NCI-H2171 treated with DMSO at 0.1 percent for 48 hours (cell line): ENCODE measurements around the gene ZBTB21.

Experiments used
- DNase-seq: peaks from one replicate; lab custom pipeline; 2025; lab: John Stamatoyannopoulos, UW

The ZBTB21 gene

DNA sequence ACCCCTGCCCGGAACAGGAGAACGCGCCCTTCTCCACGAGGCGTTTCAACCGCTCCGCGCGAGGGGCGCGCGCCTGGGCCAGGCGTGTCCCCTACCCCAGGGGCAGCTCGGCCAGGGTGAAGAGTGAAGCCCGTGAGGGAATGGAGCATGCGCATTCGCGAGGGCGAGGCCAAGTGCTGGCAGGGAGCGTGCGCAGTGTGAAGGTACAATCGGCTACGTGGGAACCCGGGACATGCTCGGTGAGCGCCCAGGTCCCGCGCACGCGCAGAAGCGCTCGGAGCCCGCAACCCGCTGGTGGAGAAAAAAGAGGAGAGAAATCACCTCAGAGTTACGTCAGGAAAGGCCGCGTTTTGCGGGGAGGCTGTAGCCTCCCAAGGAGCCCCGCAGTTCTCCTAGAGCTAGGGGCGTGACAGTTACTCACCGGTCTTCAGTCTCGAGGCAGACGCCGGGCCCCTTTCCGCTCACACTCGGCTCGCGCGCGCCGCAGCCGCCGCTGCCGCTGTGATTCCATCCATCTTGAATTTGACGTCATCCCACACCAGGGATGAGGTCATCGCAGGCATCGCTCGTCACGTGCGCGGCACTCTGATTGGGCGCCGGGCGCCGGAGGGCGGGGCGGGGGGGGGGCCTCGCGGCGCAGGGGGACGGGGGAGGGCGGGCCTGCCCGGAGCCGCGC, at the start of gene ZBTB21:
Gene ZBTB21 (minus strand): TSS at position 530 of the 676 bp plus-strand sequence. CDS start 16,265 bp downstream, outside the sequence.
- peak; percentile 97 for DNase-seq

DNA sequence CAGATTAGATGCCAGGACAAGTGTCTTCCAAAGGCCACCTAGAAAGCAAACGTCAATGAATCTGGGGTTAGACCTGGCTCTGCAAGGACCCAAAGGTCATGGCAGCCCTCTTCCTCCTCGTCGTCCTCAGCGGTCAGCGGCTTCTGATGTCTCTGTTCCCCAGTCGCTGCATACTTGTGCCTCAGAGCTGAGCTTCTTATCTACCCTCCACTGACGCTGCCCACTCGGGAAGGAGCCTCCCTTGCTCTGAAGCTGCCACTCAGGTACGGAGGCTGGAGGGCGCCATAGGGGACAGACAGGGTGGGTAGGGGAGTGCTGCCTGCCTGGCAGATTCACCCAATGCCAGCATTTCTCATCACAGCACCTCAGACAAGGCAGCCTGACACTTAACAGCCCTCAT, 49.6 kb upstream of the ZBTB21 start:
- DNase-seq = no peak

DNA sequence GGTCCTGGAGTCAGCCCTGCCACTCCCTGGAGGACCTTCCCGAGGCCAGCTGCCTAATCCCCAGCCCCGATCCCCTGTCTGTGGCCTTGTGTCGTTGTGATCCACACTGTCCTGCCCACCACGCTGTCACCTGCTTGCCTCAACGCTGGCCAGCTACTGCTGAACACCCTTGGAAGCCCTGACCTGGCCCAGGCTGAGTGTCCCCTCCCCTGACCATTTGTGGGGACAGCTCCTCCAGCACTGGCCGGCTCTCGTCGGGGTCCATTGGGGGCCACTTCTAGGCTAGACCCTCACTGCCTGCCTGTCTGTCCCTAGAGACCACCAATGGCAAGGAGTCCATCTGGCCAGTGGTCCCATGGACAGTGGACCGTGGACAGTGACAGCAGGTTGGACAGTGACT, 49.0 kb upstream of the ZBTB21 start:
- DNase-seq = no peak

DNA sequence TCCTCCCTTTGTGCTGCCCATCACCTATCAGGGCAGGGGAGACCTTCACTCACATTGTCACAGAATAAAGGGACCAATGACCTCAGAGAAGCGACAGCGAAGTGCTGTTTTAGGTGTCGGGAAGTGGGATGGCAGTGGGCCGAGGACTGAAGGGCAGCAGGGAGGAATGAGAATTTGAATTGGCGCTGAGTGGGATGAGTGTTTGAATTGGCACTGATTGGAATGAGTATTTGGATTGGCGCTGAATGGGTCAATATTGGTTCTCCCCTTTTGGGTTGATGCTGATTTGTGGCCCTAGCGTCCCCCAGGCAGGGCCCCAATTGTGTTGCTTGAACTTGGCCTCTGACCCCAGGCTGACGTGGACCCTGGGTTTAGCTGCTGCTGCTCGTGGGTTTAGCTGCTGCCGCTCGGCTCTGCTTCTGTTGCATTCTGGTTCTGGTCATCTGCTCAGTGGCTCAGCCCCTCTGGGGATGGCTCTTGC, 48.5 kb upstream of the ZBTB21 start:
- no peak for DNase-seq

DNA sequence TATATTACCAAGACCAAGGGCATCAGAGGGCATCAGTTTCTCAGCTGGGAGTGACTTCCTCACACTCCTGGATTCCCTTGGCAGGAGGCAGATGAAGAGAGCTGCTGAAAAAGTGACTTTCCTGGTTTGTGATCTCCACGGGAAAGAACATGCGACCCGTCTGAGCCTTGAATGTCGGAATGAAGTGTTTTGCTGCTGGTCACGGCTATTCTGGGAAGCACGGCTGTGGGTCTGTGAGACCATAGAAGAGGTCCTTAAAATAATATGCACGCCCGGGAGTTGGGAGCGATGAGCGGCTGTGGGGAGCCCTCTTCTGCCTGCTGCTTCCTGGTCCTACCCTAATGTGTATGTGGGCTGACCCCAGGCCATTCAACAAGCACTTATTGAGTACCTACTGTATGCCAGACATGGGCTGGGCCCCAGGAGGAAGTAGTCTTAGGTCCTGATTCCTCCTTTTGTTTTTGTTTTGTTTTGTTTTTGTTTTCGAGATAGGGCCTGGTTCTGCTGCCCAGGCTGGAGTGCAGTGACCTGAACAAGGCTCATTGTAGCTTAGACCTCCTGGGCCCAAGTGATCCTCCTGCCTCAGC, 47.8 kb upstream of the ZBTB21 start:
- DNase-seq = no peak

DNA sequence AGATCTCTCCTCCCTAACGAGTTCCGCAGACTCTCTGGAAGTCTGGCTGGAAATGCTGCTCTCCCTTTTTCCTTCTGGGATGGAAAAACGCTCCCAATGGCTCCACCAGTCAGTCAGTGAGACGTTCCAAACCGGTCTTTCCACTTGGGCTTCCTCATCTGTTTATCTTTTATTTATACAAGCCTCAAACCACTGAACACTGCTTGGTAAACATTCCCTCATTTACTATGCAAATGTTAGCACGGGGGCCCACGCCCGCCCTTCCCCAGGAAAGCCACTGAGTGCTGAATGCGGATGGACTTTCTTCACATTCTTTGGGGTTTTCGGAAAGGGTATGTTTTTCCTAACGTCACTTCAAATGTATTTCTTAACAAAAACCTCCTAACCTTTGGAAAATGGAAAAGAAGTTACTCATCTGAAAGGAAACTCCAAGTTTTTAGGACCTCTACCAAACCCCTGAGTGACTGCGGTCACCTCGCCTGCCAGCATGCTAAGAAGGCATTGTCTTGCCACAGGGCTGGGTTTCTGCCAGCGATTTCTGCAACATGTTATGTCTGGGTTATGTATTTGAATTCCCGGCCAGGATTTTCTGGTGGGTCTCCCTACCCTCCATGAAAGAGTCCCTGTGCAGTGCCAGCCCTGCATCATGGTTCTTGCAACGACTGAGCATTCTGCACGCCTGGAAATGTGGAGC, 47.0 kb upstream of the ZBTB21 start:
- DNase-seq = no peak

DNA sequence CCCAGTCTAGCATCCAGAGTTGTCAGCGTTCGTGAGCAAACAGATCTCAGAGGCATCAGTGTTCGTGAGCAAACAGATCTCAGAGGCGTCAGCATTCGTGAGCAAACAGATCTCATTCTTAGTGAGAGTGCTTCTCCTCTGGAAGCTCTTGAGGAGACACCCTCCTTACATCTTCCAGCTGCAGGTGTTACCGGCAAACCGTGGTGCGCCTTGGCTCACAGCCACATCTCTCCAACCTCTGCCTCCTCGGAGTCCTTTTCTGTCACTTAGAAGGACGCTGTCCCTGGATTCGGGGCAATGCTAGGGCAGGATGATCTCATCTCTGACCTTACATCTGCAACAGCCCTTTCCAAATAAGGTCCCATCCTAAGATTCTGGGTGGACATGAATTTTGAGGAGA, 46.3 kb upstream of the ZBTB21 start:
- DNase-seq = no peak

DNA sequence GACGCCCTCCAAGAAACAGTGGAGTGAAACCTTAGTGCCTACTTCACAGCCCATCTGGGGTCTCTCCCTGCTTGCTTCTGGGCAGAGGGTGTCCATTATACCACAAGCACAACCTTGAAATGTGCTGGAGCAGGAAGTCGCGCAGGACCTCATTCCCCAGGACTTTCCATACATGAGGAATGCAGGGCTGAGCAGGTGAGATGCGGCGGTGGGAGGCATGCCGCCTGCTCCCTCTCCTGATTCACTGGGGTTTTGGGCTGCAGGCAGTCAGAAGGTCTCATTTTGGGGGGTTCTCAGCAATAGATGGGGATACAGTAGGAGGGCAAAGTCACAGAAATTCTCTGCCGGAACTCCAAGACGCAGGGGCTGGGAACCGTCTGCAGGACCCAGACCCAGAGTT, 45.3 kb upstream of the ZBTB21 start:
- no peak for DNase-seq

DNA sequence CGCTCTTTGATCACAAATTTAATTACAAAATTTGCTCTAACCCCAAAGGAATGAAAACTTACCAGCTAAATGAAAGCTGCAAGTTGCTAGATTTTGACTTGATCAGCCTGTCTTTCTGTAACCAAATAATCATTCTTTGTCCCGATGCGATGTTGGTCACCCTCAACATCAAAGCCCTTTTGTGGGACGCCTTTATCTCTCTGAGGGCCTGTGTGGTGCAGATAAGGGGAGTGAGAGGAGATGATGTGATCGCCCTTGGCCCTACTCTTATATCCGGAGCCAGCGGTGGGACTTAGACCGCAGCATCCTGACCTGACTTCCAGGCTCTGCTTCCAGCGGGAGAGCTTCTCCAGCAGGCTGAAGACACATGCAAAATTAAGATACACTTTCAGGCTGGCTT, 41.6 kb upstream of the ZBTB21 start:
- DNase-seq = no peak

DNA sequence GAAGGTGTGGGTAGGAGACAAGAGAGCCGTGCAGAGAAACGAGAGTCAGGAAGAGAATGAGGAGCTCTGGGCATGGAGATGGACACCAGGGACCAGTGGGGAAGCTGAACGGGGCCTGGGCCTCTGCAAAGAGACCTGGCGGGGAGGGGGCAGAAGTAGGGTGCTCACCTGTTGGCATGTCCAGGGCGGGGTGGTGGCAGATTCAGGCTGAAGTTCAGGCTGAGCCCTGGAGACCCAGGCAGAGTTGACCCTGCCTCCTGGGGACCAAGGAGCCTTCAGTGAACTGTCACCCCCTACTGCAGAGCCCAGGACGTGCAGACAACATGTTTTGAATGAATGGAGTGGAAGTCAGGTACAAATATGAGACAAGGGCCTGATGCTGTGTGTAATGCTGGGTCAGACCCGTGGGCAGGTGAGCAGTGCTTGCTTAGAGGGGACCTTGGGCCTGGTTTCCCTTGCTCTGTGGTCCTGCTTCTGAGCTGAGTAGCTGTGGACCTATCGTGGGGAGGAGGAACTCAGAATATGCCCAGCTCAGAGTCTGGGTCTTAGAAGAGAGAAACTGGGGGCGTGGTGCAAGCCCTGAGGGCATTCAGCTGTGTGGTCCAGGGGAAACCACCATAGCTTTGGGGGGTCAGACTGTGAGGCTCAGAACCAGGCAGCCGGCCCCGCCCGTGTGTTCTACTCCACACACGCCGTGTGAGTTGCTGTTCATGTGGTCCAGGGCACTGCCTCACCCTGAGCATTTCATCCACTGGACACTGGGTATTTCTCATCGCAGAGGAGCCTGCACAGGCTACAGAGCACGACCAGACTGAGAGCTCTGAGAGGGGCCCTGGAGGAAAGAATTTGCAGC, 39.6 kb upstream of the ZBTB21 start:
- DNase-seq = no peak

DNA sequence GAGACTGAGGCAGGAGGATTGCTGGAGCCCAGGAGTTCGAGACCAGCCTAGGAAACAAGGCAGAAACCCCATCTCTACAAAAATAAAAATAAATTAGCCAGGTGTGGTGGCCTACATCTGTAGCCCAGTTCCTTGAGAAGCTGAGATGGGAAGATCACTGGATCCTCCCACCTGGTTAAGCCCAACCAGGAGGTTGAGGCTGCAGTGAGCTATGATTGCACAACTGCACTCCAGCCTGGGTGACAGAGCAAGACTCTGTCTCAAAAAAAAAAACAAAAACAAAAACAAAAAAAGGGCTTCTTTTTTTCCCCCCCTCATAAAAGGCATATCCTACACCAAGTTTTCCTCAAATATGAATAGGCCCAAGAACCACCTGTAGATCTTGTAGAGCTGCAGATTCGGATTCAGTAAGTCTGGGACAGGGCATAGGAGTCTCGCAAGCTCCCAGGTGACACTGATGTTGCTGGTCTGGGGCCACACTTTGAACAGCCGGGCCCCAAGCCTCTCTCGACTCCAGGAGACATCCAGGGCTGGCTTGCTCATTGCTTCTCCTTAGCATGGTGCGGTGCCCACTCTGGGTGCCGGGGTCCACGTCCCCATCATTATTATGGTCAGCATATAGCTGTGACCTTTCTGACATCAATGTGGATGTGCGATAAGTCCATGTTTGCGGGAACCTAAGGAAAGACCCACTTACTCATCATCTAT, 38.9 kb upstream of the ZBTB21 start:
- DNase-seq = no peak

DNA sequence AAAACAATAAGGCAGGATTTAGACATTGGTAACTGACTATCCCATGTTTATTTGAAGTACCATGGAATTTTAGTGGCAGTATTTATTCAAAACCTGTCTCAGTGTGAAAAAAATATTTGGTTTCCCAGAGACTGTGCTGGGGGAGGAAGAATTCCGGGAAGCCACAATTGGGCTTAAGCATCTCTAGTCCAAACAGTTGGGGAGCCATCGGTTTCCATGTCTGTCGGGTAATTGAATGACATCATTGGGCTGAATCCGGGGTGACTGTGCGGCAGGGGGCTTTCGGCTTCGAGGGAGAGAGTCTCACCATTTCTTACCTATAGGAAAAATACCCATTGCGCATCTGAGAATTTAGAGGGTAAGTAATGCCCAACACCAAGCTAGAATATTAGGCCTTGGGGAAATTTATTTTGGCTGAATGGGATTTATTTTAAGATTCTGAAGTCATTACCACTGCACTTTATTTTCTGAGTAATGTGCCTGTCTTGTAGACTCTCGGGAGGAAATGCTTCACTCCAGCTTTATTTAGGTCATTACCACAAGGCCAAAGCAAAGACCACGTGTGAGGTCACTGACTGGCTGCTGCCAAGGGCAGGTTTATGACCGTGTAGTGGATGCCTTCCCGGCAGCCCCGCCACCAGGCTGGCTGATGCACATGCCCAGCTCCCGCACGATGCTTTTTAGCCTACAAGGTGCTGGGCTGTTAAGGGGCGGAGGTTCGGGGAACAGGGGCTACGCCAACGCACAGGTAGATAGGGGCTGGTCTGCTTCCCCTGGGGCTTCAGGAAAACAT, 37.9 kb upstream of the ZBTB21 start:
- DNase-seq = no peak

DNA sequence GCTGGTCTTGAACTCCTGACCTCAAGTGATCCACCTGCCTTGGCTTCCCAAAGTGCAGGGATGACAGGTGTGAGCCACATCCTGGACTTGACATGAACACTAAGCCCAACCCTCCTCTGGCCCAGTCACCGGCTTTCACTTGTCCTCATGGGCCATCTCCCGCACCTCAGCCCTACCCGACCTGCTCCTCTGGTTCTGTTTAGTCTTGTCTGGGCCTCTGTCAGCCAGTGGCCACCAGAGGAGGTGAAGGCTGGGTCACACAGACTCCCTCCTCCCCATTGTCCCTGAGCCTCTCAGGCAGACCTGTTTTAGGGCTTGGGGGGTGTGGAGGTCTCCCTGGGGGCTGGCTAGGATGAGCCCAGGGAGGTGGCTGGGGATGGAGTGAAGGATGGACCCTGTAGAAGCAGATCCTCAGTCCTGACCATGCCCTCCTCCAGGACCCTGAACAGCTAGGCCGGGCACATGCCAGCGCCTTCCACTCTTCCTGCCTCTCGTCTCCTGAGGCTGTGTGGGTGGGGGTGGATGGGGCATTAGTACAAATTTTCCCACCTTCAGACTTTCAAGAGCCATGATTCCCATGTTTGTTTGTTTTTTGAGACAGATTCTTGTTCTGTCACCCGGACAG, 34.8 kb upstream of the ZBTB21 start:
- DNase-seq = no peak

DNA sequence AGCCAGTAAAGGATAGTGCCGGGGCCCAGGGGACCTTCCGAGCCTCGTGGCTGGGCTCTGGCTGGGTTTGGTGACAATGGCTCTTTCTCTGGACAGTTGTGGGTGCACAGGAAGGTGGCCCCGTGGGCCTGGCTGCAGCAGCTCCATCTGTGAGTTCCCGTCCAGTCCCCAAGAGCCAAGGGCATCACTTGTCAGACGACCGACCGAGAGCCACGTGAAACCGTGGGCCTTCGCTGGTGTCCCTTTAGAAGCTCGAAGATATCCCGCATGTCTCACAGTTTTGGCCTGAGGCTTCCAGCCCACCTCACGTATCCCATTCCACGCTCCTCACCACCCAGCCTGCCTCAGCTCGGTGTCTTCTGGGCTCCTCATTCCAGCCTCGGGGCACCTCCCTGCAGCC, 33.8 kb upstream of the ZBTB21 start:
- no peak for DNase-seq

DNA sequence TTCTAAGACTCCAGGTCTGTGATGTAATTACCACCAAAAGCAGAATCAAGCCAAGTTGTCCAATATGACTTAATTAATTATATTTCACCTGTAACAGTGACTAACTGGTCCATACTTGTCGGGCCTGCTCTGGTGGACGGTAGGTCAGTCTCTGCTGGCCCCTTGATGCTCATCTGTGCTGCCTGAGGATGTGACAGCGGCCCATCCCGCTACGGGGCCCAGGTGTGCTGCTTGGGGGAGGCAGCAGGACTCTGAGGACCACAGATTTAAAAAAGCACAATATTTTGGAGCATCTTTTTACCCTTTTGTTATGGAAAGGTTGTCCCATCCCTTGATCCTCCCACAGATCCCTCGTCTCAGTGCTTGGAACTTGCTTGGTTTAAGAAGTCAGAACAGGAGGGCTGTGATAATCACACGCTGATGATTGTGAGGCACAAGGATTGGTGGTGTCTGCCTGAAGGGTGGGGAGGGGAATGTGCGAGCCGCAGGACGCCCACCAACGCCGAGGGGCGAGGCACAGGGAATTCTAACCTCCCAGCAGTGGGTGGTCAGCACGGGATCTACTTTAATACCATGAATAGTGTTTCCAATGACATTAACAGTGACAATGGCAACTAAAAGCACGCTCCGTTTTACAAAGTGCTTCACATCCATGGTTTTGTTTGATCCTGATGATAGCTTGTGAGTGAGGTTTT, 33.2 kb upstream of the ZBTB21 start:
- no peak for DNase-seq

DNA sequence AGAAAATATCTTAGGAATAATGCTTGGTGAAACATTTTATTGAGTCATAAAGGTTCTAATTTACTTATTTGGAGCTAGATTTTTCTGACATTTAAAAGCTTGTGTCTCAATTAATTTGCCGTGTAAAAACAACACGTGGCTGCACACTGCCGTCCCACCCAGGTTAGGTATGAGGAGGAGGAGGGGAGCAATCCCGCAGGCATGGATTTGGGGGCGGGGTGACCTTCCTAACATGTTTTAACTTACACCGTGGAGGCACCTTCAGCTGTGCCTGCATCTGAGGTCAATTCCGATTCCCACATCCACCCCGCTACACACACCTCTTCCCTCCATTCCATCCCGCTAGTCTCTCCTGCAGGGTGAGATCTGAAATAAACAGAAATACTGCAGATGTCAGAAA, 32.5 kb upstream of the ZBTB21 start:
- no peak for DNase-seq

DNA sequence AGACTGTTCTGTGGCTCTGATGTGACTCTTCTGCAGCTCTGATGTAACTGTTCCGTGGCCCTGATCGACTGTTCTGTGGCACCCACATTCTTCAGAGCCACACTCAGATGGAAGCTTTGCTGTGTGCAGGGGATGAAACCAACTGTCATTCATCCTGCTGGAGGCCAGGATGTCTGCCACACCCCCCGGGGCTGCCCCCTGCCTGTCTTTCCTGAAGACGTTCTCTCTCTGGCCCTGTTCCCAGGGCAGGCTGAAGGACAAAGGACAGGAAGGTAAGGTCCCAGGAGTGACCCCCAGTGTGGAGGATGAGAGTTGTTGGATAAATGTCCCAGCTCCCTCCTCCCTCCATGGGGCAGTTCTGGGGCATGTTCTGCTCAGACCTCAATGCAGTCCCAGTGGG, 31.6 kb upstream of the ZBTB21 start:
- no peak for DNase-seq

DNA sequence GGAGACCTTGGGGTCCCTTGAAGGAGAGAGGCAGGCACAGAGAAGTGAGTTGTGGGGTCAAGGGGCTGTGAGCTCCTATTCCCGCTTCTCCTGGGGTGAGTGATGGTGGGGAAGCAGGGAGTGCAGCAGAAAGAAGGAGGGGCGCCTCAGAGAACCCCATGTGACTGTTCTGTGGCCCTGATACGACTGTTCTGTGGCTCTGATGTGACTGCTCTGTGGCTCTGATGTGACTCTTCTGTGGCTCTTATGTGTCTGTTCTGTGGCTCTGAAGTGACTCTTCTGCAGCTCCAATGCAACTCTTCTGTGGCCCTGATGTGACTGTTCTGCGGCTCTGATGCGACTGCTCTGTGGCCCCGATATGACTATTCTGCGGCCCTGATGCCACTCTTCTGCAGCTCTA, 31.1 kb upstream of the ZBTB21 start:
- DNase-seq = no peak

DNA sequence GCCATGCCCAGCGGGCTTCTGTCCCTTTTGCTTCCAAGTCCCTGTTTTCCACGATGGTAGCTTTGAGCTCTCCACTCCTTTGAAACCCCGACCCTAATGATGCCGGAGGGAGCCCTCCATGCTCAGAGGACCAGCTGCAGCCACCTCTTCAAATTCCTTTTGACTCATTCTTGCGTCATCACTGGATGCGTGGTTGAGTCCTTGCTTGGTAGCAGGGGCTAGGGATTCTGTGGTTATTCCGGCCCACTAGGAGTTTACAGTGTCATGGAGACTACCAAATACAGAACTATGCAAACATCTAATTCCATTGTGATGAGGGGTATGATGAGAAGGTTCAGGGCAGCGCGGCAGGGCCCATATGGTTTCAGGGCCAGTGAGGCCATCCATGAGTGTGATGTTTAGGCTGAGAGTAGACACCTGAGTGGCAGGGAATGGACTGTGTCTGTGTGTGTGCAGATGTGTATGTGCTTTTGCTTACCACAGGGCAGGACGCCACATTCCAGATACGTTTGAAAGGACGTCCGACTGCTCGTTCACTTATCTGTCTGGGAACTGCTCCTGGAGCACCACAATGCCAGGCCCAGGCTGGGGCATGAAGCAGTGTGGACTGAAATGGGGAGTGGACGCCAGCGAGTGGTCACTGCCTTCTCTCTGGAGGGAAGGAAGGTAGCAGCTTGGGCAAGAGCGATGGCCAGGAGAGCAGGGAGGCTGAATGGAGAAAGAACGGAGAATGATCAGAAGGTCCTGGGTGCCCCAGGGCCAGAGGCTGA, 30.4 kb upstream of the ZBTB21 start:
- no peak for DNase-seq
